HG02943 (cell line): ENCODE results near the gene VWCE.
"Not testable (repeated sequence)": the region's sequence is repeated elsewhere in the genome, so short reads cannot be mapped to it uniquely, and the experiment has no call there.

Experiments used
- ATAC-seq: cut with Tn5 transposase; IDR thresholded peaks from one replicate; pipeline ENCODE4 v1.9.1; 2021; ENCODE audit warnings: mild to moderate bottlenecking, low read depth, moderate library complexity; ENCODE audit not compliant: unreplicated experiment

VWCE gene

DNA sequence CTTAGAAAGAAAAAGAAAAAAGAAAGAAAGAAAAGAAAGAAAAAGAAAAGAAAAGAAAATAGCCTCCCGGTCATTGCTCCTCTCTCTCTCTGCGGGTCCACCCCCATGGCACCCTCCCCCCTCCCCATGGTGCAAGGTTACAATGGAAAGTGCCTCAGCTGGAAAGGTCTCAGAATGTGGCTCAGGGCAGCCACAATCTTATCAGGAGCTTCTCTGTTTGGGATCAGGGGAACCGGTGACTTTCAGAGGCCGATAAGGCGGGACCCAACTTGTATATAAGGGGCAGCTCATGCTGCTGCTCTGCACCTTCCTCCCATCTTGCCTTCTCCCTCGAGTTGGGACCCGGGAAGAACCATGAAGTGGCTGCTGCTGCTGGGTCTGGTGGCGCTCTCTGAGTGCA, 73.1 kb downstream of the VWCE start, which contains the start of gene PGA4:
Gene PGA4 (plus strand): TSS at position 301 of the 400 bp plus-strand sequence. CDS start 54 bp downstream, at position 355.
- ATAC-seq, result not testable (repeated sequence)

DNA sequence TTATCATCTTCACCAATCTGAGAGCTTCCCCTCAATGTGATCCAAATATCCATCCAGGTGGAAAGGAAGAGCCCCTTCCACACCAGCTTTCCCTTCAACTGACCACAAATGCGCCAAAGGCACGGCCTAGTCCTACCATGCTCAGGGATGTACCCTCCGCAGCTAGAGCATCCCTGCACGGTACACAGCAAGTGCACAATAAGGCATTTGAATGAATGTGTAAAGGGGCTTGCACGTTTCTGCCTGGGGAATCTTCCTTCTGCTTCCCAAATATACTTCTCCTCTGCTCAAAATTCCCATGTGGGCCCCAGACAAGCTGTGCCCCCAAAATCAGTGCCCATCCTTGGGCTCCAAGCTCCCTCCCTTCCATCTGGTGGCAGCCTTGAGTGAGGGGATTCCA, 76.1 kb downstream of the VWCE start:
- not testable (repeated sequence) for ATAC-seq

DNA sequence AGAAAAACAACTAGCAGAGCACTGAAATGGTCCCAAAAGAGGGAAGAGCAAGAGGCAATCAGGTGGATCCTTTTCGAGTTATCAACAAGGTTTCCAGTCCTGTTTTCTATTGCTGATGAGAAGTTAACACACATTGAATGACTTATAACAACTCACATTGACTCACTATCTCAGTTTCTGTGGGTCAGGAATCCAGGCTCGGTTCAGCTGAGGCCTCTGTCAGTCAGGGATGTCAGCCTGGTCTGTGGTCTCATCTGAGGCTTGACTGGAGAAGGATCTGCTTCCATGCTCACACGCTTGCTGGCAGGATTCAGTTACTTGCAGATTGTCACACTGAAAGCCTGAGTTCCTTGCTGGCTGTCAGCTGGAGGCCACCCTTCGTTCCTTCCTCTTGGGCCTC, 76.8 kb downstream of the VWCE start:
- not testable (repeated sequence) for ATAC-seq

DNA sequence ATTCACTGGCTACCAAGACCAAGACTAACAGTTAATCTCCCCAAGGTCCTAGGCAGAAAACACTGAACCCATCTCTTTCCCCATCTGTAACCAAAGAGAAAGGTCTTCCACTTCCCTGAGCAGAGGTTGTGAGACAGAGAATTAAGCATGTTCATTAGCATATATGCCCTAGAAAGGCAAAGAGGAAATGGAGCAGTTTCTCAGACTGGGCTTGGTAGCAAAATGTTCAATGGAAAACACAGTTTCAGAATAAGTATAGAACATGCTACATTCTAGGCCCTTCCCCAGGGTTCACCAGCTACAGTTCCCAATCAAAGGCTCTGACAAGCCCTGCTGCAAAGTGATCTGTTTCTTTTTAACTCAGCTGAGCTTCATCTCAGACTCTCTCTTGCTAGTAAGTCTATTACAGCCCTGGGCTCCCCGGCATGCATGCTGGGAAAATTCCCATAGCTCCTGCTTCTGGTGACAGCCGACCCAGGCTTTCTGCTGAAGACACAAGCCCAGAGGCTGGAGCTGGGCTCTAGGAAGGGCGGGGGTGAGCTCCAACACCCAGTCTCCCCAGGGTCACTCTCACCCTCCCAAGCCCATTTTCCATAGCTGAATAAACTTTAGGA, 81.3 kb downstream of the VWCE start:
- ATAC-seq, result not testable (repeated sequence)

DNA sequence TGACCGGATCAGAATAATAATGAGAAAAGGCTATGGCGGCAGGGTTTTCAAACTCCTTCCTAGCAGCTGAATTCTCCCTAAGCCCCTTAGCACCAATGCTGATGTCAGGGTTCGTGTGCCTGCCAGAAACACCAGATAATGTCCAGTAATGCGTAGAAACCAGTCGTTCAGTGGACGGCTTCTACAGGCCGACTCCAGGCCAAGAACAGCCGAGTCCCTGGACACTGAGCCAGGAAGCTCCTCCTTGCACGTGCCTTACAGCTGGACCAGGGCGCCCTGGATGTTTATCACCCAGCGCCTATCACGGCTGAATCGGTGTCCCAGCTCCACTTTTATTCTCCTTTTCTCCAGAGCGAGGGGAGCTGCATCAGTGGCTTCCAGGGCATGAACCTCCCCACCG, 82.9 kb downstream of the VWCE start:
- ATAC-seq, result not testable (repeated sequence)

- not testable (repeated sequence) for ATAC-seq
Observed at GRCh38 chr11:61211327-61211952, 83.7 kb downstream of the VWCE start.

GRCh38 chr11:61210629-61211028, 84.5 kb downstream of the VWCE start:
- ATAC-seq, result not testable (repeated sequence)
